ENCODE results near the gene PTPRN2. TPM values are rescaled to one million over a fixed set of nuclear protein-coding genes. Genes with fewer than 3 reads are reported as not detected.

PTPRN2 gene
- total and polyA plus RNA-seq, 9 of the 15 experiments (the other 6 are each of a cell fraction or from before 2014, with no cell fraction given), result not detected

DNA sequence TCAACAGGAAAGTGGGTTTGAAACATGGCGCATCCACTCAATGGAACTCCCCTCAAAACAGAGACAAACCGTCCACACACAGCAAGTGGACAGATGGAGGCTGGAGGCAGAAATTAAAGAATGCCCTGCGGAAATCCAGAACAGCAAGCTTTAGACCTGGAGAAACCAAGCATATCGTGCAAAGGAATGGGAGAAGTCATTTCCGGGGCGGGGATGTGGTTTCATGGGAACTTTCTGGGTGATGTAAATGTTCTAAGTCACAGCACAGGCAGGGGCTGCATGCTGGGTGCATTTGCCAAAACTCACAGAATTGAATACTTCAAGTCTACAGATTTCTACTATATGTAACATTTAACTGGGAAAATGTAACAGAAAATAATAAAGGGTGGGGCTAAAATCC lies 213.0 kb downstream of the PTPRN2 start:
- no TSS peak for BruUV-seq (replicated peaks)
- TF ChIP-seq JUN (IDR thresholded peaks at IDR 0.05; ENCODE audit: borderline replicate concordance, low read depth, low read length), result no peak
- TF ChIP-seq JUN (CRISPR knock-in tag; IDR thresholded peaks at IDR 0.05; ENCODE audit: borderline replicate concordance), result no peak
- no peak for TF ChIP-seq ZNF830 (CRISPR knock-in tag; IDR thresholded peaks at IDR 0.05)
- no peak for TF ChIP-seq ZNF165 (CRISPR knock-in tag; IDR thresholded peaks at IDR 0.05; ENCODE audit: borderline replicate concordance)
- TF ChIP-seq, protein P1, sequence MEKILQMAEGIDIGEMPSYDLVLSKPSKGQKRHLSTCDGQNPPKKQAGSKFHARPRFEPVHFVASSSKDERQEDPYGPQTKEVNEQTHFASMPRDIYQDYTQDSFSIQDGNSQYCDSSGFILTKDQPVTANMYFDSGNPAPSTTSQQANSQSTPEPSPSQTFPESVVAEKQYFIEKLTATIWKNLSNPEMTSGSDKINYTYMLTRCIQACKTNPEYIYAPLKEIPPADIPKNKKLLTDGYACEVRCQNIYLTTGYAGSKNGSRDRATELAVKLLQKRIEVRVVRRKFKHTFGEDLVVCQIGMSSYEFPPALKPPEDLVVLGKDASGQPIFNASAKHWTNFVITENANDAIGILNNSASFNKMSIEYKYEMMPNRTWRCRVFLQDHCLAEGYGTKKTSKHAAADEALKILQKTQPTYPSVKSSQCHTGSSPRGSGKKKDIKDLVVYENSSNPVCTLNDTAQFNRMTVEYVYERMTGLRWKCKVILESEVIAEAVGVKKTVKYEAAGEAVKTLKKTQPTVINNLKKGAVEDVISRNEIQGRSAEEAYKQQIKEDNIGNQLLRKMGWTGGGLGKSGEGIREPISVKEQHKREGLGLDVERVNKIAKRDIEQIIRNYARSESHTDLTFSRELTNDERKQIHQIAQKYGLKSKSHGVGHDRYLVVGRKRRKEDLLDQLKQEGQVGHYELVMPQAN (IDR thresholded peaks at IDR 0.05; ENCODE audit: borderline replicate concordance), result no peak
- no peak for TF ChIP-seq ZNF766 (CRISPR knock-in tag; conservative IDR thresholded peaks at IDR 0.05)
- TF ChIP-seq CEBPB (tag; IDR thresholded peaks at IDR 0.05), result no peak
- 0% methylated on average over 6 of the region's 6 CpGs for WGBS (ENCODE audit: insufficient coverage, low coverage, missing lambda C conversion rate)
- no peaks in the 10 kb centered on the region for H3K9me3 ChIP-seq (replicated peaks; ENCODE audit: control insufficient read depth, insufficient read depth, low read depth, low read length)
- H3K27me3 ChIP-seq (ENCODE audit: control insufficient read depth in 2 of 2, insufficient read depth in 2 of 2, low read length in 2 of 2), result peaks cover 13 to 34% of the 10 kb centered on the region in 2 experiments; a peak in 3 of 5 replicates
- FAIRE-seq (no peak), ATAC-seq (no peak), DNase-seq (ENCODE audit: extremely low read depth in 1 of 4, low spot score in 3 of 4) (no peak)
- H3K9ac ChIP-seq (ENCODE audit: insufficient read depth in 1 of 2, low read depth in 2 of 2, low read length in 2 of 2), result no peak overlapping the region
- intact Hi-C loops (cut with micrococcal nuclease) (no loop called here), in situ Hi-C loops (cut with MboI) (no loop called here)
- H3K9me1 ChIP-seq (ENCODE audit: control insufficient read depth, insufficient read depth, low read length), result no peaks in the 10 kb centered on the region
- CTCF ChIA-PET (ENCODE audit: low intra/inter-chr PET ratio), result no interaction called here
- H3K79me2 ChIP-seq (ENCODE audit: control insufficient read depth, insufficient read depth, low read length), result no peaks in the 10 kb centered on the region
- no peak overlapping the region for H3K4me3 ChIP-seq
- no peak overlapping the region for H3K27ac ChIP-seq (ENCODE audit: extremely low read depth, low read depth, low read length)
- no peaks in the 10 kb centered on the region for H3K4me1 ChIP-seq (replicated peaks in 1 of 2; ENCODE audit: control insufficient read depth in 2 of 2, insufficient read depth in 2 of 2, low read length in 2 of 2)
- no peaks in the 10 kb centered on the region for H3K36me3 ChIP-seq (ENCODE audit: control insufficient read depth, insufficient read depth, low read length)
- H3K4me2 ChIP-seq (ENCODE audit: insufficient read depth, low read length), result no peak overlapping the region
- 0 out of 2 replicates have a peak, but pooled peaks cover 3% of the 10 kb centered on the region for H4K20me1 ChIP-seq (replicated peaks; ENCODE audit: control insufficient read depth, insufficient read depth, low read length)
- POLR2A ChIA-PET, result no interaction called here
- H2AFZ ChIP-seq (ENCODE audit: low read depth, low read length), result no peak overlapping the region
